ENCODE data around the gene ZC3H10.

DNA sequence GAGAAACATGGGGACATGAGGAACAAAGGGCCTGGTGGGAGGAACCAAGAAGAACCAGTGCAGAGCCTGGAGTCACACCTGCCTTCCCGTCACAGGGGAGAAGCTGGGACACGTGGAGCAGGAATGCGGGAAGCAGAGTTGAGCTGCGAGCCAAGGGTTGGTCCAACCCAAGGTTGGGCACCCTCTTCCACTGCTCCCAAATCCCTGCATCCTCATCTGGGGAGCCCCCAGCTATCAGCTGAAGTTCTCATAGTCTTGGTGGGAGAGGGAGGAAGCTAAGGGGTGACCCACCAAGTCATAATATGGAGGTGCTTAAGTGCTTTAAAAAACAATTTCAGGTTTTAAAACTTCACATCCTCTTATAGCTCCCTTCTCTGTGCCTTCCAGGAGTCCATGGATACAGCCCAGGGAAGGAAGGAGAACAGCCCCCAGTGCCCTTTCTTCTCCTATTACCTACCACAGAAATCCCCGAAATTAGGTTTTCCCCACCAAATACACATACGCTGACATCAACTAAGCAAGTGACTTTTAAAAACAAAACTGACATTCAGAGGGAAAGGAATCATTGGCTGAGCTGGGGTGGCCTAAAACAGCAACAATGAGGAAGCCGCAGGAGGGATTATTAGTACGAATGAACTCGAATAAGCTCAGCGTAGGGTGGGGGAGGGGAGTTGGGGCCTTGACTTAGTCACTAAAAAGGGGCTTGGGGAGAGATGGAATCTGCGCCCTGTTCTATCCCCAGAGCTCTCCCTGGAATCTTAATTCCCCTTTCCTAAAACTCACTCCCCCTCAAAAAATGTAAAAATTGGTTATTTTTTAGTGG is 44.6 kb downstream of the ZC3H10 start:
- TF ChIP-seq, protein P1, sequence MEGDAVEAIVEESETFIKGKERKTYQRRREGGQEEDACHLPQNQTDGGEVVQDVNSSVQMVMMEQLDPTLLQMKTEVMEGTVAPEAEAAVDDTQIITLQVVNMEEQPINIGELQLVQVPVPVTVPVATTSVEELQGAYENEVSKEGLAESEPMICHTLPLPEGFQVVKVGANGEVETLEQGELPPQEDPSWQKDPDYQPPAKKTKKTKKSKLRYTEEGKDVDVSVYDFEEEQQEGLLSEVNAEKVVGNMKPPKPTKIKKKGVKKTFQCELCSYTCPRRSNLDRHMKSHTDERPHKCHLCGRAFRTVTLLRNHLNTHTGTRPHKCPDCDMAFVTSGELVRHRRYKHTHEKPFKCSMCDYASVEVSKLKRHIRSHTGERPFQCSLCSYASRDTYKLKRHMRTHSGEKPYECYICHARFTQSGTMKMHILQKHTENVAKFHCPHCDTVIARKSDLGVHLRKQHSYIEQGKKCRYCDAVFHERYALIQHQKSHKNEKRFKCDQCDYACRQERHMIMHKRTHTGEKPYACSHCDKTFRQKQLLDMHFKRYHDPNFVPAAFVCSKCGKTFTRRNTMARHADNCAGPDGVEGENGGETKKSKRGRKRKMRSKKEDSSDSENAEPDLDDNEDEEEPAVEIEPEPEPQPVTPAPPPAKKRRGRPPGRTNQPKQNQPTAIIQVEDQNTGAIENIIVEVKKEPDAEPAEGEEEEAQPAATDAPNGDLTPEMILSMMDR (IDR thresholded peaks at IDR 0.05; ENCODE audit: insufficient read depth, low read length, poor library complexity, severe bottlenecking) = no peak
- TF ChIP-seq EZH2phosphoT487 (conservative IDR thresholded peaks at IDR 0.05; ENCODE audit: low read length) = no peak
